B cell (primary cell): Measurements from ENCODE around the gene NFIC. TPM values are rescaled to one million over a fixed set of nuclear protein-coding genes. Genes with fewer than 3 reads are reported as not detected.

Experiments used
- ATAC-seq: fragments of 200-7000 bp; cut with Tn5 transposase; one replicate; pipeline ENCODE4 v1.10.0; 2021; ENCODE audit warnings: low read depth, mild to moderate bottlenecking, moderate number of reproducible peaks, moderate library complexity
- CTCF ChIA-PET: fragments of 350-600 bp; sonication (Branson Sonifier 250); formaldehyde crosslinking; loops from one replicate; lab custom pipeline; 2021; ENCODE audit warnings: antibody characterized with exemption, inconsistent platforms; lab: Charles Lee
- POLR2A ChIA-PET: fragments of 350-600 bp; sonication (Branson Sonifier 250); formaldehyde crosslinking; loops from one replicate; lab custom pipeline; 2021; ENCODE audit warnings: antibody characterized with exemption; lab: Charles Lee
- DNase-seq: peaks from one replicate; pipeline ENCODE4 v3.0.0; 2013
- H2AFZ ChIP-seq: 2 replicates; pipeline ENCODE4 v1.6.1; 2012; ENCODE audit warnings: mild to moderate bottlenecking, low read depth, low read length; ENCODE audit not compliant: insufficient read depth, poor library complexity, severe bottlenecking
- H3K27ac ChIP-seq, 2 donors: 1 replicate in 1 of 2; 2 replicates in 1 of 2; pipeline ENCODE4 v1.5.1; 2012 to 2013; ENCODE audit warnings: low read length in 2 of 2, mild to moderate bottlenecking in 2 of 2, moderate library complexity in 1 of 2
- H3K27me3 ChIP-seq, 4 experiments: fragments of 200-600 bp in 1 of 4; sonication (generic) in 1 of 4; replicated peaks in 1 of 4; 1 replicate in 2 of 4; 2 replicates in 2 of 4; pipeline versions ENCODE4 v1.6.1 to v1.7.0; 2013 to 2016; ENCODE audit warnings: low read length in 3 of 4, mild to moderate bottlenecking in 2 of 4, mixed read lengths in 1 of 4, moderate library complexity in 1 of 4; ENCODE audit not compliant: insufficient read depth in 4 of 4, control insufficient read depth in 3 of 4; ENCODE audit errors: control extremely low read depth in 1 of 4
- H3K36me3 ChIP-seq, 2 experiments: replicated peaks in 1 of 2; 1 replicate in 1 of 2; 2 replicates in 1 of 2; pipeline versions ENCODE4 v1.6.1 to v1.7.1; 2013; ENCODE audit warnings: low read length in 1 of 2; ENCODE audit not compliant: insufficient read depth in 2 of 2, control insufficient read depth in 1 of 2; ENCODE audit errors: control extremely low read depth in 1 of 2, extremely low read depth in 1 of 2
- H3K4me1 ChIP-seq, 2 donors: fragments of 200-600 bp in 1 of 2; sonication (generic) in 1 of 2; 1 replicate in 1 of 2; 2 replicates in 1 of 2; pipeline versions ENCODE4 v1.5.1 to v1.6.1; 2013 to 2017; ENCODE audit warnings: low read length in 2 of 2; ENCODE audit not compliant: control insufficient read depth in 2 of 2, insufficient read depth in 2 of 2
- H3K4me2 ChIP-seq: replicated peaks from 2 replicates; pipeline ENCODE3; 2012; ENCODE audit warnings: mild to moderate bottlenecking, low read depth, low read length; ENCODE audit not compliant: poor library complexity, severe bottlenecking
- H3K4me3 ChIP-seq, 5 experiments: fragments of 200-600 bp in 1 of 5; sonication (generic) in 1 of 5; 1 replicate in 3 of 5; 2 replicates in 2 of 5; pipeline versions ENCODE4 v1.5.1 to v1.7.0; 2011 to 2016; ENCODE audit warnings: low read length in 4 of 5, mild to moderate bottlenecking in 4 of 5, low read depth in 2 of 5, control low read depth in 1 of 5, moderate library complexity in 1 of 5; ENCODE audit not compliant: insufficient read depth in 1 of 5; ENCODE audit errors: control extremely low read depth in 1 of 5, extremely low read depth in 1 of 5
- H3K79me2 ChIP-seq: fragments of 200-600 bp; sonication (generic); one replicate; pipeline ENCODE4 v1.6.0; 2016; ENCODE audit warnings: low read length; ENCODE audit not compliant: control insufficient read depth, insufficient read depth
- H3K9ac ChIP-seq: fragments of 200-600 bp; sonication (generic); 2 replicates; pipeline ENCODE4 v1.6.1; 2017; ENCODE audit warnings: mild to moderate bottlenecking, low read length, moderate library complexity
- H3K9me3 ChIP-seq, 3 donors: one replicate each; pipeline versions ENCODE4 v1.6.1 to v1.7.1; 2013; ENCODE audit warnings: low read length in 2 of 3; ENCODE audit not compliant: control insufficient read depth in 2 of 3, insufficient read depth in 1 of 3; ENCODE audit errors: control extremely low read depth in 1 of 3
- H4K20me1 ChIP-seq: 2 replicates; pipeline ENCODE4 v1.6.0; 2012; ENCODE audit warnings: mild to moderate bottlenecking, low read length; ENCODE audit not compliant: insufficient read depth, control insufficient read depth, poor library complexity, severe bottlenecking
- H3K27ac Mint-ChIP-seq: one replicate; pipeline ENCODE4 v1.8.0; 2021; ENCODE audit warnings: mixed read lengths
- H3K27me3 Mint-ChIP-seq: one replicate; pipeline ENCODE4 v1.8.0; 2021; ENCODE audit warnings: mixed read lengths
- H3K4me1 Mint-ChIP-seq: one replicate; pipeline ENCODE4 v1.8.0; 2021; ENCODE audit warnings: mixed read lengths
- H3K4me3 Mint-ChIP-seq: one replicate; pipeline ENCODE4 v1.8.0; 2021; ENCODE audit warnings: mixed read lengths
- H3K9me3 Mint-ChIP-seq: one replicate; pipeline ENCODE4 v1.8.0; 2022; ENCODE audit warnings: mixed read lengths; ENCODE audit not compliant: insufficient read depth
- EZH2 ChIP-seq: IDR thresholded peaks from 2 replicates; pipeline ENCODE4 v1.6.1; 2012; ENCODE audit warnings: borderline replicate concordance, low read depth, mild to moderate bottlenecking, moderate library complexity, low read length; ENCODE audit not compliant: insufficient read depth, poor library complexity, severe bottlenecking
- WGBS: methylation state at CpG from one replicate; pipeline ENCODE4 v1.1.5; 2013; ENCODE audit warnings: missing lambda C conversion rate; ENCODE audit not compliant: insufficient coverage; 5-methylcytosine and 5-hydroxymethylcytosine counted together
- intact Hi-C: fragments of 100-400 bp; cut with micrococcal nuclease; formaldehyde crosslinking; loops from one replicate; pipeline ENCODE4 v1.10.0; 2022
- polyA plus RNA-seq: library from polyadenylated mRNA; depleted of rRNA; stranded (reverse); fragments of >200 nt; gene quantifications from 2 replicates; pipeline ENCODE4 v1.2.3, GENCODE V29; 2012
- total RNA-seq, 2 donors: library from RNA; stranded (reverse); fragments of 120-200 nt in 1 of 2; gene quantifications; 1 replicate in 1 of 2; 2 replicates in 1 of 2; pipeline versions ENCODE4 v1.2.3 to v1.2.4, GENCODE V29; 2013 to 2022
- TF ChIP-seq, protein P1 (sequence below): fragments of 200-600 bp; IDR thresholded peaks from one replicate; pipeline ENCODE4 v1.8.0; 2022; ENCODE audit warnings: antibody characterized with exemption, mild to moderate bottlenecking

The NFIC gene
- total and polyA plus RNA-seq, 2 donors (not counting 1 experiment from before 2014, with no cell fraction given): 3.8 to 23.6 TPM

DNA sequence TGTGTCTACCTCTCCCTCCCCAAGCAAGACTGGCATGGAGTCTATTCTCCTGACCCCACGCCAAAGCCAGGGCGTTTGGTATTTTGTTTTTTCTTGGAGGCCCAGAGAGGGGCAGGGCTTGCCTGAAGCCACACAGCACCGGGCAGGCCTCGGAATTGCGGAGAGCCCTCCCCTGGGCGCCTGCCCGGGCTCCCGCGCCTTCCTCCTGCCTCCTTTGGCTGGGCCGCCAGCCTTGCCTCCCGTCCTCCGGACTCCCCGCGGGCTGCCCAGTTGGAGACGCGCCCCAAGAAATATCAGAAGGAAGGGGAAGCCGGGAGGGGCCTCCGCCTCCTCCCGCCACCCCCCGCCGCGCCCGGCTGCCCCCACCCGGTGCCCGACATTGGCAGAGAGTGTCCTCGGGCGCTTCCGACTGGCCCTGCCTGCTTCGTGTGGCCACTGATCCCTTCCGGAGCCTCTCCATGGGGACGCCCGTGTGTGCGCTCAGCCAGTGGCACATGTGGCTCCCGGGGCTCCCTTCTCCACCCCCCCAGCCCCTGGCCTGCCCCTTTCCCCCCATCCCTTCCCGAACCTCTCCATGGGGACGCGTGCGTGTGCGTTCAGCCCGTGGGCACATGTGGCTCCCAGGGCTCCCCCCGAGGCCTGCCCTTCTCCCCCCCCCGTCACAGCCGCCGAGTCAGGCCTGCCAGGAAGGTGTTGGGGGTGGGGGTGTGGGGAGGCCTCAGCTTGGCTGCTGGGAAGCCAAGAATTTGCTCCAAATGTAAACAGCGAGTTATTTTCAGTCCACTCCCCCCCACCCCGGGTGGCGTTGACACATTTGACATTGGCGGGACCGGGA is 37.3 kb downstream of the NFIC start:
- CTCF ChIA-PET: no interaction called here
- H3K27me3 Mint-ChIP-seq: no peaks in the 10 kb centered on the region
- DNase-seq (no peak), ATAC-seq (no peak)
- no peaks in the 10 kb centered on the region for H3K27me3 ChIP-seq
- no peak overlapping the region for H3K4me3 ChIP-seq
- no peaks in the 10 kb centered on the region for H3K4me1 ChIP-seq
- H3K27ac ChIP-seq: no peak overlapping the region
- peaks cover 0 to 8% (median 0%) of the 10 kb centered on the region in 3 donors for H3K9me3 ChIP-seq
- peaks cover 10% of the 10 kb centered on the region for H4K20me1 ChIP-seq
- no peak overlapping the region for H3K4me2 ChIP-seq
- intact Hi-C loops: no loop called here
- H3K79me2 ChIP-seq: peaks cover 8% of the 10 kb centered on the region
- H3K4me1 Mint-ChIP-seq: no peaks in the 10 kb centered on the region
- WGBS: 79% methylated on average over 34 of the region's 49 CpGs
- no peak overlapping the region for H3K9ac ChIP-seq
- POLR2A ChIA-PET: no interaction called here
- TF ChIP-seq EZH2: no peak
- TF ChIP-seq, protein P1, sequence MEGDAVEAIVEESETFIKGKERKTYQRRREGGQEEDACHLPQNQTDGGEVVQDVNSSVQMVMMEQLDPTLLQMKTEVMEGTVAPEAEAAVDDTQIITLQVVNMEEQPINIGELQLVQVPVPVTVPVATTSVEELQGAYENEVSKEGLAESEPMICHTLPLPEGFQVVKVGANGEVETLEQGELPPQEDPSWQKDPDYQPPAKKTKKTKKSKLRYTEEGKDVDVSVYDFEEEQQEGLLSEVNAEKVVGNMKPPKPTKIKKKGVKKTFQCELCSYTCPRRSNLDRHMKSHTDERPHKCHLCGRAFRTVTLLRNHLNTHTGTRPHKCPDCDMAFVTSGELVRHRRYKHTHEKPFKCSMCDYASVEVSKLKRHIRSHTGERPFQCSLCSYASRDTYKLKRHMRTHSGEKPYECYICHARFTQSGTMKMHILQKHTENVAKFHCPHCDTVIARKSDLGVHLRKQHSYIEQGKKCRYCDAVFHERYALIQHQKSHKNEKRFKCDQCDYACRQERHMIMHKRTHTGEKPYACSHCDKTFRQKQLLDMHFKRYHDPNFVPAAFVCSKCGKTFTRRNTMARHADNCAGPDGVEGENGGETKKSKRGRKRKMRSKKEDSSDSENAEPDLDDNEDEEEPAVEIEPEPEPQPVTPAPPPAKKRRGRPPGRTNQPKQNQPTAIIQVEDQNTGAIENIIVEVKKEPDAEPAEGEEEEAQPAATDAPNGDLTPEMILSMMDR: no peak
- no peak overlapping the region for H3K27ac Mint-ChIP-seq
- peaks cover 3% of the 10 kb centered on the region for H3K9me3 Mint-ChIP-seq
- H3K4me3 Mint-ChIP-seq: no peak overlapping the region
- H2AFZ ChIP-seq: no peak overlapping the region
- no peaks in the 10 kb centered on the region for H3K36me3 ChIP-seq
